Left ventricle myocardium inferior (tissue), 1 donor: ENCODE results near the gene LGR6. TPM values are rescaled to one million over a fixed set of nuclear protein-coding genes. Genes with fewer than 3 reads are reported as not detected.

Experiments
- DNase-seq: peaks from one replicate; pipeline ENCODE4 v3.0.0-alpha.2; 2020
- H3K27ac ChIP-seq: fragments of 200-600 bp; replicated peaks from 2 replicates; pipeline ENCODE4 v1.8.0; 2021
- H3K27me3 ChIP-seq: fragments of 200-600 bp; 2 replicates; pipeline ENCODE4 v1.8.0; 2021; ENCODE audit warnings: low read depth
- H3K36me3 ChIP-seq: fragments of 200-600 bp; 2 replicates; pipeline ENCODE4 v1.8.0; 2021
- H3K4me1 ChIP-seq: fragments of 200-600 bp; 2 replicates; pipeline ENCODE4 v1.8.0; 2021
- H3K4me3 ChIP-seq: fragments of 200-600 bp; 2 replicates; pipeline ENCODE4 v1.8.0; 2021; ENCODE audit warnings: mild to moderate bottlenecking, moderate library complexity
- H3K9me3 ChIP-seq: fragments of 200-600 bp; replicated peaks from 2 replicates; pipeline ENCODE4 v1.8.0; 2021
- CTCF ChIP-seq: fragments of 200-600 bp; IDR thresholded peaks from 2 replicates; pipeline ENCODE4 v1.8.0; 2021; ENCODE audit warnings: antibody characterized with exemption, mild to moderate bottlenecking, borderline replicate concordance
- intact Hi-C: fragments of 100-400 bp; cut with micrococcal nuclease; formaldehyde crosslinking; loops from one replicate; pipeline ENCODE4 v1.11.0; 2022
- total RNA-seq: library from RNA; stranded (reverse); fragmentation: NEBNext Ultra II Directional; extraction: Animal tissue kit (Norgen Biotek cat#: 25700); gene quantifications from one replicate; pipeline ENCODE4 v1.2.1, GENCODE V29; 2021
- donor health status: DM: no; HTN: yes; CAD: no; lungs with severe emphysema.

LGR6 gene
- total RNA-seq, 1 donor from 2014 or later: 0.60 TPM

GRCh38 chr1:202243006-202243405 is 49.4 kb downstream of the LGR6 start:
- DNase-seq: no peak
- intact Hi-C loops: no loop called here
- Histone ChIP-seq H3K9me3 (no peaks in the 10 kb centered on the region), H3K27ac (no peak overlapping the region), H3K4me3 (no peak overlapping the region), H3K27me3 (peaks cover 20% of the 10 kb centered on the region), H3K4me1 (peaks cover 8% of the 10 kb centered on the region), H3K36me3 (no peaks in the 10 kb centered on the region)
- TF ChIP-seq CTCF: no peak

- intact Hi-C loops: no loop called here
- Histone ChIP-seq H3K27ac (no peak overlapping the region), H3K4me3 (no peak overlapping the region), H3K27me3 (peaks cover 14% of the 10 kb centered on the region), H3K9me3 (no peaks in the 10 kb centered on the region), H3K4me1 (peaks cover 8% of the 10 kb centered on the region), H3K36me3 (no peaks in the 10 kb centered on the region)
- TF ChIP-seq CTCF: no peak
- no peak for DNase-seq
These were observed 51.3 kb downstream of the LGR6 start for GRCh38 chr1:202244841-202245261.

- Histone ChIP-seq H3K27ac (no peak overlapping the region), H3K9me3 (no peaks in the 10 kb centered on the region), H3K36me3 (no peaks in the 10 kb centered on the region), H3K4me1 (peaks cover 8% of the 10 kb centered on the region), H3K27me3 (peaks cover 10% of the 10 kb centered on the region), H3K4me3 (no peak overlapping the region)
- no peak for TF ChIP-seq CTCF
- no peak for DNase-seq
- intact Hi-C loops: no loop called here
These were observed 51.8 kb downstream of the LGR6 start for GRCh38 chr1:202245391-202245790.

- no peak overlapping the region for H3K27ac ChIP-seq
- H3K4me1 ChIP-seq: no peaks in the 10 kb centered on the region
- no peak overlapping the region for H3K4me3 ChIP-seq
- H3K36me3 ChIP-seq: no peaks in the 10 kb centered on the region
- TF ChIP-seq CTCF: no peak
- no peaks in the 10 kb centered on the region for H3K9me3 ChIP-seq
- H3K27me3 ChIP-seq: peaks cover 24% of the 10 kb centered on the region
- no peak for DNase-seq
- intact Hi-C loops: no loop called here
These were observed 53.5 kb downstream of the LGR6 start for GRCh38 chr1:202247104-202247503.

GRCh38 chr1:202247837-202248795 is 54.5 kb downstream of the LGR6 start:
- H3K27me3 ChIP-seq: peaks cover 34% of the 10 kb centered on the region
- H3K36me3 ChIP-seq: no peaks in the 10 kb centered on the region
- H3K27ac ChIP-seq: no peak overlapping the region
- intact Hi-C loops: no loop called here
- no peaks in the 10 kb centered on the region for H3K9me3 ChIP-seq
- TF ChIP-seq CTCF: no peak
- no peaks in the 10 kb centered on the region for H3K4me1 ChIP-seq
- no peak overlapping the region for H3K4me3 ChIP-seq
- DNase-seq: no peak
